ENCODE data around the gene ACVR2B.

GRCh38 chr3:38472342-38472741, 18.7 kb downstream of the ACVR2B start:
- TF ChIP-seq, protein P1, sequence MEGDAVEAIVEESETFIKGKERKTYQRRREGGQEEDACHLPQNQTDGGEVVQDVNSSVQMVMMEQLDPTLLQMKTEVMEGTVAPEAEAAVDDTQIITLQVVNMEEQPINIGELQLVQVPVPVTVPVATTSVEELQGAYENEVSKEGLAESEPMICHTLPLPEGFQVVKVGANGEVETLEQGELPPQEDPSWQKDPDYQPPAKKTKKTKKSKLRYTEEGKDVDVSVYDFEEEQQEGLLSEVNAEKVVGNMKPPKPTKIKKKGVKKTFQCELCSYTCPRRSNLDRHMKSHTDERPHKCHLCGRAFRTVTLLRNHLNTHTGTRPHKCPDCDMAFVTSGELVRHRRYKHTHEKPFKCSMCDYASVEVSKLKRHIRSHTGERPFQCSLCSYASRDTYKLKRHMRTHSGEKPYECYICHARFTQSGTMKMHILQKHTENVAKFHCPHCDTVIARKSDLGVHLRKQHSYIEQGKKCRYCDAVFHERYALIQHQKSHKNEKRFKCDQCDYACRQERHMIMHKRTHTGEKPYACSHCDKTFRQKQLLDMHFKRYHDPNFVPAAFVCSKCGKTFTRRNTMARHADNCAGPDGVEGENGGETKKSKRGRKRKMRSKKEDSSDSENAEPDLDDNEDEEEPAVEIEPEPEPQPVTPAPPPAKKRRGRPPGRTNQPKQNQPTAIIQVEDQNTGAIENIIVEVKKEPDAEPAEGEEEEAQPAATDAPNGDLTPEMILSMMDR (IDR thresholded peaks at IDR 0.05; ENCODE audit: low read depth, low read length), result no peak
- no peak for TF ChIP-seq EZH2phosphoT487 (IDR thresholded peaks at IDR 0.05; ENCODE audit: low read depth)
